Measurements from ENCODE around the gene ING3.

ING3 gene

DNA sequence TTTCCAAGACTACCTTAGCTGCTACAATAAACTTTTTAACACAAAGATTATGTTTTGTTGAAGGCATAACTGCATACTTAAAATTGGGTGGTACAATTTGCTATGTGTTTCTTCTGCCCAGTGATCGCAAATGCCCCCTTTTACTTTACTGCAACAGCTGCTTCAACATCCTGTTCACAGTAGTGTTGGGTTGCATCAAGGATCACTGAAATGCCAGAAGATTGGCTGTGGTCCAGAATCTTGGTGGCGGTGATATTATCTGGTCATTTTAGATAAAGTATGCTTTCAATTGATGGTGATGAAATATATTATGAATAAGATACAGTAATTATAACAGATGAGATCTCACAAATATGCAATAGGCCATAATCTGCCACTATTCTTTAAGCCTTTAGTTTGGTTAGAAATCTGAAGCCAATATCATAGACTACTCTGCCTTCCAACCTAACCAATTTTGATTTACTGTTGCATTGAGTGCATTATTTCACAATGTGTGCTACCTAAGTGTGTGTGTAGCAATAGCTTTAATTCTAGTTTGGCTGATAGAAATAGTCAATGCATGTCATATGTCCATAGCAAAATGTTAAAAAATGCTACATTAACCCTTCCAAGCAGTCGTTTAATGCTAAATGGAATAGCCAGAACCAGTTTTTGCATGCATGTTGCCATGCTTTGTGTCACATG lies 29.8 kb upstream of the ING3 start (continued):
- TF ChIP-seq ZBTB7A (tag by site-specific recombination; IDR thresholded peaks at IDR 0.05; ENCODE audit: low read depth) (no peak), ZXDB (tag by site-specific recombination; IDR thresholded peaks at IDR 0.05) (no peak), BCL11A (tag by site-specific recombination; IDR thresholded peaks at IDR 0.05; ENCODE audit: low read depth) (no peak)

DNA sequence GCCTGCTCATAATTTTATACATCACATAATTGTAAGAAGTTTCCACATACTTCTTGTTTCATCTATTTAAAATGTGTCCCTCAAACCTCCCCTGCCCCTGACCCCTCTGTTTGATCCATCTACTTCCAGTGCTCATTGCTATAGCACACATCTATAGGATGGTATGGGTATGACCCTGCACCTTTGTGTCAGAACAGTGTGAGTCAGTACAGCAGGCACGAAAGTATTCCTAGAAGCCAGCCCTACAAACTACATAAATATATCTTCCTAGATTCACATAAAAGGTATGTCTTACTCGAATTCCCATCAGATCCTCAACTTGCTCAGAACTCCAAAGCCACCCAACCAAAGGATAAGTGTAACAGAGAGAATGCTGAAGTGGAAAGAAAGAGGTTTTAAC lies 25.7 kb upstream of the ING3 start:
- Histone ChIP-seq H3K27ac (ENCODE audit: extremely low read depth, low read depth, low read length) (no peak overlapping the region), H3K9me3 (ENCODE audit: control insufficient read depth, insufficient read depth, low read depth, low read length) (no peaks in the 10 kb centered on the region), H3K4me1 (ENCODE audit: control insufficient read depth, insufficient read depth, low read length) (no peaks in the 10 kb centered on the region), H3K36me3 (ENCODE audit: control insufficient read depth in 2 of 2, insufficient read depth in 1 of 2, low read length in 2 of 2) (no peaks in the 10 kb centered on the region), H3K4me3 (ENCODE audit: low read depth, low read length) (no peak overlapping the region)
- TF ChIP-seq PRDM1 (tag by site-specific recombination; IDR thresholded peaks at IDR 0.05) (no peak), ZNF138 (tag by site-specific recombination; IDR thresholded peaks at IDR 0.05; ENCODE audit: borderline replicate concordance) (no peak), ZNF211 (tag by site-specific recombination; IDR thresholded peaks at IDR 0.05; ENCODE audit: low read depth) (no peak), GFI1B (tag by site-specific recombination; IDR thresholded peaks at IDR 0.05) (no peak), FEZF1 (tag by site-specific recombination; IDR thresholded peaks at IDR 0.05) (no peak), ZNF660 (tag by site-specific recombination; IDR thresholded peaks at IDR 0.05) (no peak), ZFP37 (tag by site-specific recombination; IDR thresholded peaks at IDR 0.05) (no peak), ZNF354C (tag by site-specific recombination; IDR thresholded peaks at IDR 0.05; ENCODE audit: borderline replicate concordance, low read depth) (no peak)
- TF ChIP-seq, protein P1, sequence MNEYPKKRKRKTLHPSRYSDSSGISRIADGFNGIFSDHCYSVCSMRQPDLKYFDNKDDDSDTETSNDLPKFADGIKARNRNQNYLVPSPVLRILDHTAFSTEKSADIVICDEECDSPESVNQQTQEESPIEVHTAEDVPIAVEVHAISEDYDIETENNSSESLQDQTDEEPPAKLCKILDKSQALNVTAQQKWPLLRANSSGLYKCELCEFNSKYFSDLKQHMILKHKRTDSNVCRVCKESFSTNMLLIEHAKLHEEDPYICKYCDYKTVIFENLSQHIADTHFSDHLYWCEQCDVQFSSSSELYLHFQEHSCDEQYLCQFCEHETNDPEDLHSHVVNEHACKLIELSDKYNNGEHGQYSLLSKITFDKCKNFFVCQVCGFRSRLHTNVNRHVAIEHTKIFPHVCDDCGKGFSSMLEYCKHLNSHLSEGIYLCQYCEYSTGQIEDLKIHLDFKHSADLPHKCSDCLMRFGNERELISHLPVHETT (tag by site-specific recombination; IDR thresholded peaks at IDR 0.05), result no peak
- TF ChIP-seq, protein P2, sequence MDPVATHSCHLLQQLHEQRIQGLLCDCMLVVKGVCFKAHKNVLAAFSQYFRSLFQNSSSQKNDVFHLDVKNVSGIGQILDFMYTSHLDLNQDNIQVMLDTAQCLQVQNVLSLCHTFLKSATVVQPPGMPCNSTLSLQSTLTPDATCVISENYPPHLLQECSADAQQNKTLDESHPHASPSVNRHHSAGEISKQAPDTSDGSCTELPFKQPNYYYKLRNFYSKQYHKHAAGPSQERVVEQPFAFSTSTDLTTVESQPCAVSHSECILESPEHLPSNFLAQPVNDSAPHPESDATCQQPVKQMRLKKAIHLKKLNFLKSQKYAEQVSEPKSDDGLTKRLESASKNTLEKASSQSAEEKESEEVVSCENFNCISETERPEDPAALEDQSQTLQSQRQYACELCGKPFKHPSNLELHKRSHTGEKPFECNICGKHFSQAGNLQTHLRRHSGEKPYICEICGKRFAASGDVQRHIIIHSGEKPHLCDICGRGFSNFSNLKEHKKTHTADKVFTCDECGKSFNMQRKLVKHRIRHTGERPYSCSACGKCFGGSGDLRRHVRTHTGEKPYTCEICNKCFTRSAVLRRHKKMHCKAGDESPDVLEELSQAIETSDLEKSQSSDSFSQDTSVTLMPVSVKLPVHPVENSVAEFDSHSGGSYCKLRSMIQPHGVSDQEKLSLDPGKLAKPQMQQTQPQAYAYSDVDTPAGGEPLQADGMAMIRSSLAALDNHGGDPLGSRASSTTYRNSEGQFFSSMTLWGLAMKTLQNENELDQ (tag by site-specific recombination; IDR thresholded peaks at IDR 0.05; ENCODE audit: low read depth), result no peak
- CTCF ChIA-PET, result no interaction called here
- POLR2A ChIA-PET, result no interaction called here

DNA sequence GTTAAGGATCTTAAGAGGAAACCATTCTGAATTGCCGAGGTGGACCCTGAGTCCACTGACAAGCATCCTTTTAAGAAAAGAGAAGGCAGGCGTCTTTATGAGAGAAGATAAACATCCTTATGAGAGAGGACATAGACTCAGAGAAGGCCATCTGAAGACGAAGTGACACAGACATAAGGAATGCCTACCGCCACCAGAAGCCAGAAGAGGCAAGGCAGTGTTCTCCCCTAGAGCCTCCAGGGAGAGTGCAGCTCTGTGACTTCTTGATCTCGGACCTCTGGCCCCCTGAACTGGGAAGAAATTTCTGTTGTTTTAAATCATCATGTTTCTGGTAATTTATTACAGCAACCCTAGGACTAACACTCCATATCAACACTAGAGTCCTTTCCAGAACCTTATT lies 25.2 kb upstream of the ING3 start:
- CTCF ChIA-PET, result interaction anchor here (0.6 kb wide), 1 partner anchor 14 kb away, joined by 3 read pairs; no protein-coding TSS in a partner anchor
- no peak overlapping the region for H3K4me3 ChIP-seq (ENCODE audit: low read depth, low read length)
- no peaks in the 10 kb centered on the region for H3K9me3 ChIP-seq (ENCODE audit: control insufficient read depth, insufficient read depth, low read depth, low read length)
- no peak overlapping the region for H3K27ac ChIP-seq (ENCODE audit: extremely low read depth, low read depth, low read length)
- POLR2A ChIA-PET, result no interaction called here
- no peaks in the 10 kb centered on the region for H3K4me1 ChIP-seq (ENCODE audit: control insufficient read depth, insufficient read depth, low read length)
- no peak for TF ChIP-seq ZNF530 (tag by site-specific recombination; IDR thresholded peaks at IDR 0.05; ENCODE audit: low read depth)
- TF ChIP-seq, protein P3, sequence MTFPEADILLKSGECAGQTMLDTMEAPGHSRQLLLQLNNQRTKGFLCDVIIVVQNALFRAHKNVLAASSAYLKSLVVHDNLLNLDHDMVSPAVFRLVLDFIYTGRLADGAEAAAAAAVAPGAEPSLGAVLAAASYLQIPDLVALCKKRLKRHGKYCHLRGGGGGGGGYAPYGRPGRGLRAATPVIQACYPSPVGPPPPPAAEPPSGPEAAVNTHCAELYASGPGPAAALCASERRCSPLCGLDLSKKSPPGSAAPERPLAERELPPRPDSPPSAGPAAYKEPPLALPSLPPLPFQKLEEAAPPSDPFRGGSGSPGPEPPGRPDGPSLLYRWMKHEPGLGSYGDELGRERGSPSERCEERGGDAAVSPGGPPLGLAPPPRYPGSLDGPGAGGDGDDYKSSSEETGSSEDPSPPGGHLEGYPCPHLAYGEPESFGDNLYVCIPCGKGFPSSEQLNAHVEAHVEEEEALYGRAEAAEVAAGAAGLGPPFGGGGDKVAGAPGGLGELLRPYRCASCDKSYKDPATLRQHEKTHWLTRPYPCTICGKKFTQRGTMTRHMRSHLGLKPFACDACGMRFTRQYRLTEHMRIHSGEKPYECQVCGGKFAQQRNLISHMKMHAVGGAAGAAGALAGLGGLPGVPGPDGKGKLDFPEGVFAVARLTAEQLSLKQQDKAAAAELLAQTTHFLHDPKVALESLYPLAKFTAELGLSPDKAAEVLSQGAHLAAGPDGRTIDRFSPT (tag by site-specific recombination; IDR thresholded peaks at IDR 0.05), result no peak
- TF ChIP-seq, protein P4, sequence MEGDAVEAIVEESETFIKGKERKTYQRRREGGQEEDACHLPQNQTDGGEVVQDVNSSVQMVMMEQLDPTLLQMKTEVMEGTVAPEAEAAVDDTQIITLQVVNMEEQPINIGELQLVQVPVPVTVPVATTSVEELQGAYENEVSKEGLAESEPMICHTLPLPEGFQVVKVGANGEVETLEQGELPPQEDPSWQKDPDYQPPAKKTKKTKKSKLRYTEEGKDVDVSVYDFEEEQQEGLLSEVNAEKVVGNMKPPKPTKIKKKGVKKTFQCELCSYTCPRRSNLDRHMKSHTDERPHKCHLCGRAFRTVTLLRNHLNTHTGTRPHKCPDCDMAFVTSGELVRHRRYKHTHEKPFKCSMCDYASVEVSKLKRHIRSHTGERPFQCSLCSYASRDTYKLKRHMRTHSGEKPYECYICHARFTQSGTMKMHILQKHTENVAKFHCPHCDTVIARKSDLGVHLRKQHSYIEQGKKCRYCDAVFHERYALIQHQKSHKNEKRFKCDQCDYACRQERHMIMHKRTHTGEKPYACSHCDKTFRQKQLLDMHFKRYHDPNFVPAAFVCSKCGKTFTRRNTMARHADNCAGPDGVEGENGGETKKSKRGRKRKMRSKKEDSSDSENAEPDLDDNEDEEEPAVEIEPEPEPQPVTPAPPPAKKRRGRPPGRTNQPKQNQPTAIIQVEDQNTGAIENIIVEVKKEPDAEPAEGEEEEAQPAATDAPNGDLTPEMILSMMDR (tag by site-specific recombination; IDR thresholded peaks at IDR 0.05), result no peak
- TF ChIP-seq OSR2 (tag by site-specific recombination; IDR thresholded peaks at IDR 0.05), result no peak
- no peak for TF ChIP-seq ZNF596 (tag by site-specific recombination; IDR thresholded peaks at IDR 0.05)
- no peak for TF ChIP-seq ZNF140 (tag by site-specific recombination; IDR thresholded peaks at IDR 0.05)
- H3K36me3 ChIP-seq (ENCODE audit: control insufficient read depth in 2 of 2, insufficient read depth in 1 of 2, low read length in 2 of 2), result no peaks in the 10 kb centered on the region
